DMS79 (cell line): ENCODE data around the gene SLC1A2.

Experiments
- DNase-seq: peaks from one replicate; lab custom pipeline; 2025; lab: John Stamatoyannopoulos, UW

Gene SLC1A2

DNA sequence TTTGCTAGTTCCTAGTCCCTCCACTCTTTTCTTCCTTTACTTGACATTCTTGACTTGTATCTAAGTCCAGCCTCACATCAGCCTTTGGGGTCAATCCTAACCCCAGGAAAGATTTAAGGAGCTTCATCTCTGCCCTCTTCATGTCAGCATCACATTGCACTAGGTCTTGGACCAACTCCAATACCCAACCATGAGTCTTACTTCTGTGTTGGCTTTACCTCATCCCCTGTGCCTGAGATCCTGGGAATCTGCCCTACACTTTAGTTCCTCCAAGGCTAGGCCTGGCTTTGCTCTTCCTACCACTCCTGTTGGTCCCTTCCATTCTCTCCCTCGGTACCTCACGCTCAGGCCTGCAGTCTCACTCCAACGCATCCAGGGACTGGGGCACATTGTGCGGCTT lies 117.0 kb downstream of the SLC1A2 start:
- DNase-seq = no peak

DNA sequence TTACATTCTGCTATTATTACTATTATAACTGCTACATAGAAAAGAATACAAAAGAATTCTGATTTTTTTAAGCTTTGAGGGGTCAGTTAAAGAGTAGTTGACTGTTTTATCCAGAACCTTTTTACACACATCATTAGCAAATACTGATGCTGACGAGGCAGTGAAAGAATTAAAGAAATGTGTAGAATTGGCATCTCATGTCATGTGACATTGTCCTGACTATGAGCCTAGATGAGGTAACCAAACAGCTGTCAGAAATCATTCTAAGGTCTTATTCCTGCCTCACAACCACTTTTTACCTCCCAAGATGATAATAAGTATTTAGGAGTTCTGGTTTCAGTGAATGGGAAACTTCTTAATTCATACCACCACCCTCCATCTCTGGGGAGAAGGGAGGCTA lies 121.0 kb downstream of the SLC1A2 start:
- DNase-seq = no peak

DNA sequence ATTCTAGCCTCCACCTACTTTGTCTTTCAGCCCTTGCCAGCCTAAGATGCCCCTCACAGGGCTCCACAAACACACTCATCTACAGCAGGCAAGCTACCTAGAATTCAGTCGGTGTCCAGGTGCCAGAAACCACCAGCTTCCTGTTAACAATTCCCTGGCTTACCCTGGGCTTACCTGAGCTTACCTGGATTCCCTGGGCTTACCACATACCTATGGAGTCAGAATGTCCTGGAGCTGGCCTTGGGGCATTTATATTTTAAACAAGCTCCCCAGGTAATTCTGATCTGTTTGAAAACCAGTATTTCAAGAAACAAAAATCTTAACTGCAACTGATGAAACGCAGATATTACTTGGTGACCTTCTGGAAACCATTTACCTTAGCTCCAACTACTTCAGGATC lies 123.6 kb downstream of the SLC1A2 start:
- no peak for DNase-seq

DNA sequence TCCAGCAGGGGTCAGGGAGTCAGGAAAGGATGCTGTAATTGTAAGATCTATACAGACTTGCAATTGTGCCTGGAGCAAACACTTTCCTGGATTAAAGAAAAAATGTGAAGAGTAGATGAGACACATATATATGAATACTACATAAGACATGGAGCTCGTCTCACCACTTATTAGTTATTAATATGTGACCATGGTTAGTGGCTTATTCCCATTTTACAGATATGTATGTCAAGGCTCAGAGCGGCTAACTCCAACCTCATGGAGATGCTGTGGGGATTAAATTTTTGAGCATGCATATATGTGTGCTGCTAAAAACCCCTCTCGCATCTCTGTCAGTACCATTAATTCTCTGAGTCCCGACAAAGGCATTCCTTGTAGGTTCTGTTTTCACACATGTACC lies 125.7 kb downstream of the SLC1A2 start:
- DNase-seq = no peak

DNA sequence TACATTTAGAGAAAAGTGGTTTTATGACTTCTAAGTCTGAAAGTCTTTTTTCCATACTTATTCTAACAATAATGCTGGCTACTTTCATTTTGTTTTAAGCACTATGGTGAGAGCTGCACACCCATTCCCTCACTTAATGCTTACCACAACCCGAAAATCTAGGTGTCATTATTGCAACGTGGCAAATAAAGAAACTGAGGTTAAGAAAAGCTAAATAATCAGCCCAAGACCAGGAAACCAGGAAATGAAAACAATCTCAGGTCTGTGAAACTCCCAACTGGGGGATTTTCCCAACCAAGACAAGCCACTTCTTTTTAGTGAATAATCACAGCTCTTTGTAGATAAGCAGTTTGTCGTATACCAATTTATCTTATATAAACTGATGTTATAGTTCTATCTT lies 126.3 kb downstream of the SLC1A2 start:
- no peak for DNase-seq

- DNase-seq = no peak
Observed at GRCh38 chr11:35292279-35292678, 127.1 kb downstream of the SLC1A2 start.

- no peak for DNase-seq
Observed at GRCh38 chr11:35290876-35291275, 128.5 kb downstream of the SLC1A2 start.

- DNase-seq = no peak
Observed at GRCh38 chr11:35289821-35290220, 129.5 kb downstream of the SLC1A2 start.

GRCh38 chr11:35288817-35289541 lies 130.4 kb downstream of the SLC1A2 start:
- no peak for DNase-seq

GRCh38 chr11:35288309-35288708 lies 131.0 kb downstream of the SLC1A2 start:
- DNase-seq = no peak

GRCh38 chr11:35287344-35287890 lies 131.9 kb downstream of the SLC1A2 start:
- DNase-seq = no peak

DNA sequence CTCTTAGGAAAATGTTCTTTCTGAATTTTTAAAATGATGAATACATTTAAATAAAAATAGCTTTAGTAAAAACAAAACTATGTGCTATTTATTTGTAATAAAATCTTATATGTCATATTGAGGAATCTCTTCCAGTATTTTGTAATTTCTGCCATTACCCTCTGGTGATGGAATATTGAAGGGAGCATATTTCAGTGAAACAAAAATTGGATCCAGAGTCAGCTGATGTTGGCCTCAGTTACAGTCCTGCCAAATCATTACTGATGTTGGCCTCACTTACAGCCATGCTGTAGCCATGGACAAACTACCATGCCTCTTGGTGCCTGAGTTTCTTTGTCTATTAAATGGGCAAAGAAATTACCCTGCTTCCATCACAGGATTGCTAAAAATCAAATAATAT lies 133.2 kb downstream of the SLC1A2 start:
- DNase-seq = no peak

- no peak for DNase-seq
Observed at GRCh38 chr11:35285471-35285870, 133.9 kb downstream of the SLC1A2 start.

DNA sequence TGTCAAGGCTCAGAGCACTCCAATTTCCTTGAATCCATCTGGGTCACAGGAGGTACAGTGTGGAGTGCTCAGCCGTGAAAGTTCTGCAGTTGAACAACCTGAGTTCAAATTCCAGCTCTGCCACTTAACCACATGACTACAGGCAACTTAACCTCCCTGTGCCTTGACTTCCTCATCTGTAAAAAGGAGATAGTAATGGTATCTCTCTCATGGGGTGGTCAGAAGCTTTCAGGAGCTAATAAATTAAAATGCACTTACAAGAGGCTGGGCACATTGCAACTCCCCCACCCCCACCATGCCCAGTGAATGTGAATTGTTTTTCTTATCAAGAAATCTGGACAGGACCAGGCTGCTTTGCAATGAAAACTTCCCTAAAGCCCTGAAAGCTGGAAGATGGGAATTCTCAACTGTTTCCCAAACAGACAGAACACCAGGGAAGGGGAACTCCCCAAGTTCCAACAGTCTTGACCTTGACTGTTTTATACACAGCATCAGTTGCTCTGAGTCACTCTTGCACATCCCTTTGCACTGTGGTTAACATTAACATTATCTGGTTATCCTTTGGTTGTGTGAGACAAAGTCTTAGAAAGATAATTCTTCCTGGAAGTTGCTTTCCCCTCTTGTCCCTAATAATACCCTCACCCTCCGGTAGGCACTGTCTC lies 137.0 kb downstream of the SLC1A2 start:
- DNase-seq = no peak

DNA sequence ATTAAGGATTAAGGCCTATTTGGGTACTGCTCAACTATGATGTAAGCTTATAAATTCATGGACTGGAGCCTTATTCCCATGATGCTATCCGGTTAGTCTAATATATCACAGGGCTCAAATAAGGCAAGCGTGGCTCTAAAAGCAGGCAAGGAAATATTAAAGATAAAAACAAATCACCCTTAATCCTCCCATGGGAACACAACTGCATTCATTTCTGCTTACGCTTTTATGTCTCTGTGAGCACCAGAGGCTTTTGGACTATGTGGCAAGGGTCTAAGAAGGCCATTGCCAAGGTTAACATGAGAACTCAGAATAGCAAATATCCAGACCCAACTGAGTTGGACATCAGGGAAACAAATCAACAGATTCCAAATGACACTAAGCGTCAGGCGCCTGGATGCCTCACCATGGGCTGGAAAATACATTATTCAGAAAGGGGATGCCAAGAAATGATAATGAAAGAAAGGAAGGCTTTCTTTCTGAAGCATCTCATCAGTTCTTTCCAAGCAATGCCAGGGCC lies 138.1 kb downstream of the SLC1A2 start:
- no peak for DNase-seq

DNA sequence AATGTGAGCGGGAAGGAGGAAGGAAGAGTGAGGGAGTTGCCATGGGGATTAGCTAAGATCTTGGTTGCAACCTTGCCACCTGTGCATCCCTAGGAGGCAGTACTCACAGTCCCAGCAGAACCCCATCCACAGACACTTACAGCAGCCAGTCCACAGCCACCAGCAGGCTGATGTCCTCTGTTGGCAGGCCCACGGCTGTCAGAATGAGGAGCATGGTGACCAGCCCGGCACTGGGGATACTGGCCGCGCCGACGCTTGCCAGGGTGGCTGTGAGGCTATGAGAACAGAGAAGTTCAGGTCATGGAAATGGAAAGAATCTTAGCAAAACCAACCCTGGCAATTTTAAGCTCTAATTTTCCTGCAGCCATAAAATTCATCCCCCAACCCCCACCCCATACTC lies 138.6 kb downstream of the SLC1A2 start:
- DNase-seq = no peak

GRCh38 chr11:35277827-35278226 lies 141.5 kb downstream of the SLC1A2 start:
- no peak for DNase-seq

- no peak for DNase-seq
Observed at GRCh38 chr11:35276396-35277145, 142.8 kb downstream of the SLC1A2 start.

DNA sequence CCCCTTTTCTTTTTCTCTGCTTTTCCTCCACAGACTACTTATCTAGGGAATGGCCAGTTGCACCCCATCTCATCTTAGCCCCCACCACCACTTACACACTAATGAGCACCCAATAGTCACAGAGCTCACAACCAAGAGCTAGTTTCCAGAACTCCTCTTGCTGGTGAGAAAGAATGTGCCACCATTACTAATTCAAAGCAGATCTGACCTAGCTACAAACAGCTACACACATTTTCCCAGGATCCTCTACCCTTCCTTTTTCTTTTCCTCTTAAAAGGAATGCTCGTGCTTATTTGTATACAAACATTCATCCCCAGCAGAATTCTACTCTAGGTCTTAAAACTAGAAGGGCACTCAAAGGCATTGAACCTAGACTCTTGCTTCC lies 143.6 kb downstream of the SLC1A2 start:
- no peak for DNase-seq

DNA sequence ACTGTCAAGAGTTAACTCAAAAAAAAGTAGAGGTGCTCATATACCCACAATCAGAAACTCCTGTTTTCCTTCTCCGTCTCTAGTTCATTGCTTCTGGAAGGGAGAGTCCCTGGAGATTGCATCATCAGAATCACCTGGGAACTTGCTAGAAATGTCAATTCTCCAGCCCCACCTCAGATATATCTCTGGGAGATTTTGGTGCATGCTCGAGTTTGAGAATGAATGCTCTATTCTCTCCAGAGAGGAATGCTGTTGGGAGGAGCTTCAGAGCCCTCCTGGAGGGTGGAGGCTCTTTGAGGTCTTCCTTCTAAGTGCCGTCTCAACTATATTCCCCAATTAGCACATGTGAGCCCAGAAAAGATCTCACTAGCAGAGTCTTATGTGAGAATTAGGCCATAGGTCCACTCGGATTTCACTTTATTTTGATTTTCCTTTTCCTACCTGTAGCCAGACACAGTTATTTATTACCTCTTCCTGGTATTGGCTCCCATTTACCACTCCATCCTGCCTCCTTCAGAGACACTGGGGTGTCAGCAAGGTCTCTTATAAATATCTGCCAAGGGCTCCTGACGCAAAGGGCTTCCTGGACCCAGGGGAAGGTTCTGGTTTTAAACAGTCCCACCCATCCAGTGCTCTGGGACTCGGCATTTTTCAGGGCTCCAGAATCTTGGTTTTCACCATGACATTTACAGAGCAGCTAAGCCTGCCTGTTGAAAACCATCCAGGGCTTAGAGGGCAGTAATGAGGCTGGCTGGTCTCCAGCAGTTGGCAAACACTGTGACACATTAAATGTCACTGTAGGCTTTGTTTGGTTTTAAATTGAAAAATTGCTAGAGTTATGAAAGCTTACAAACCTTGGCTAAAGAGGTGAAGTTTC lies 144.2 kb downstream of the SLC1A2 start:
- peak; percentile 43 for DNase-seq

DNA sequence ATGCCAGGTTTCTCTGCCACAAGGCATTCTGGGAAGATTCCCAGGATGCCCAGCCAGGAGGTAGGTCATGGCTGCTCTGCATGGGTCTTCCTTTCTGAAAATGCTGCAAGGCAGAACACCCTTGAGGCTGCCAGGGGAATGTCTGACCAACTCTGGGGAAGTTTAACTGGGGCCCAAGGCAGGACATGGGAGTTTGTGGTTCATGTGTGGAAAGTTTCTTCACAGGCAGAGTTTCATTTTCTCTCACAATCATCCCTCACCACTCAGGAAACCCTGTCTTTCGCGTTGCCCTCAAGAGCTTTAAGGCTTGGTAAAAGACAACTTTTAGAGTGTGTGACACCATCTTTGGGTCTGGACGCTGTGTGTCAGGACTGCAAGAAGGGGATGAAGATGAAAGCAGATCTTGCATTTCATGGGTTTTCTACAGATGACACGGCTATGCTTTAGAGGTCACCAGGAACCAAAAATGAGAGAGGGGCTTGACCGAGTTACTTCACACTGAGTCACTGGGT lies 146.9 kb downstream of the SLC1A2 start:
- DNase-seq = no peak
